ENCODE data around the gene GPD2.

GPD2 gene

GRCh38 chr2:156435718-156436496 is at the start of gene GPD2:
Gene GPD2 (plus strand): TSS chr2:156436379. CDS start chr2:156476106, 39,727 bp downstream.
- Histone ChIP-seq H3K36me3 (ENCODE audit: insufficient read depth, low read length) (0 out of 2 replicates have a peak, but pooled peaks cover 2% of the 10 kb centered on the region), H3K4me1 (ENCODE audit: control insufficient read depth, insufficient read depth, low read length, unreplicated experiment) (peaks cover 30% of the 10 kb centered on the region), H3K4me3 (ENCODE audit: low read depth, low read length) (peak within 1 kb of the TSS; percentile 85), H3K79me2 (ENCODE audit: control insufficient read depth, insufficient read depth, low read length, unreplicated experiment) (peaks cover 39% of the 10 kb centered on the region), H3K27me3 (ENCODE audit: insufficient read depth, low read length) (no peaks in the 10 kb centered on the region), H3K27ac (ENCODE audit: low read depth, low read length) (peak within 1 kb of the TSS; percentile 67), H2AFZ (ENCODE audit: low read length, unreplicated experiment) (peak within 1 kb of the TSS; percentile 76)

DNA sequence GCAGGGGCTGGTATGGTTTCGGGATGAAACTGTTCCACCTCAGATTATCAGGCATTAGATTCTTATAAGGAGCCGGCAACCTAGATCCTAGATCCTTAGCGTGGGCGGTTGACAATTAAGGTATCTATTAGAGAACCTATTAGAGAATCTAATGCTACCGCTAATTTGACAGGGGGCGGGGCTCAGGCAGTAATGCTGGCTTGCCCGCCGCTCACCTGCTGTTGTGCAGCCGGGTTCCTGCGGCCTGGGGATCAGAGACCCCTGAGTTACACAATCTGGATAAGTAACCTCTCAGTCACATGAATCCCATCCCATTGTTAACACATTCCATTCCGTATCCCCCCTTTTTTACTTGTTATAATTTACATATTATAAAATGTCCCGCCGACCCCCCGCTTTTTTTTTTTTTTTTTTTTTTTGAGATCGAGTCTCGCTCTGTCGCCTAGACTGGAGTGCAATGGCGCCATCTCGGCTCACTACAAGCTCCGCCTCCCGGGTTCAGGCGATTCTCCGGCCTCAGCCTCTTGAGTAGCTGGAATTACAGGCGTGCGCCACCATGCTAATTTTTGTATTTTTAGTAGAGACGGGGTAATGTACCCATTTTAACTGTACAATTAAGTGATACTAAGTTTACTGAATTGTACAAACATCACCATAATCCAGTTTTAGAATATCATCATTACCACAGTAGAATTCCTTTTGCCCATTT is 42.0 kb upstream of the GPD2 start:
- no peaks in the 10 kb centered on the region for H3K36me3 ChIP-seq (ENCODE audit: insufficient read depth, low read length)
- no peak overlapping the region for H2AFZ ChIP-seq (ENCODE audit: low read length, unreplicated experiment)
- peaks cover 6% of the 10 kb centered on the region for H3K4me1 ChIP-seq (ENCODE audit: control insufficient read depth, insufficient read depth, low read length, unreplicated experiment)
- no peaks in the 10 kb centered on the region for H3K79me2 ChIP-seq (ENCODE audit: control insufficient read depth, insufficient read depth, low read length, unreplicated experiment)
- H3K4me3 ChIP-seq (ENCODE audit: low read depth, low read length), result no peak overlapping the region
- no peaks in the 10 kb centered on the region for H3K27me3 ChIP-seq (ENCODE audit: insufficient read depth, low read length)
- no peak overlapping the region for H3K27ac ChIP-seq (ENCODE audit: low read depth, low read length)

DNA sequence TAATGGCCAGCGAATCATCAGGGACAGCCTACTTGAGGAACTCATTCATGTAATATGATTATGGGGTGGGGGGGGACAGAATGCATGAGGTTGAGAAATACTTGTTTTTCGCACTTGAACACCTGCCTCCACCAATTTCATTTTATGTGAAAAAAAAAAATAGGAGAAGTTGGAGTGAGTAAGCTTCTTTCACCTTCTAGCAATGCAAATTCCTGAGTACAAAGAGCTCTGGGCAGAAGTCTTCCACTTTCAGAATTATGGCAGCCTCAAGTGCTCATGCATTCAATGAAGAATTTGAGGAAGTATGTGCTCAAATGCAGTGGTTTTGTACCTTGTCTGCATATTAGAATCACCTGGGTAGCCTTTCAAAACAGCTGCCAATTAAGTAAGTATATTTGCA is 40.1 kb upstream of the GPD2 start:
- Histone ChIP-seq H3K27me3 (ENCODE audit: insufficient read depth, low read length) (no peaks in the 10 kb centered on the region), H3K4me3 (ENCODE audit: low read depth, low read length) (no peak overlapping the region), H3K27ac (ENCODE audit: low read depth, low read length) (no peak overlapping the region), H3K79me2 (ENCODE audit: control insufficient read depth, insufficient read depth, low read length, unreplicated experiment) (no peaks in the 10 kb centered on the region), H3K4me1 (ENCODE audit: control insufficient read depth, insufficient read depth, low read length, unreplicated experiment) (peaks cover 14% of the 10 kb centered on the region), H2AFZ (ENCODE audit: low read length, unreplicated experiment) (no peak overlapping the region), H3K36me3 (ENCODE audit: insufficient read depth, low read length) (no peaks in the 10 kb centered on the region)

GRCh38 chr2:156397229-156397628 is 39.0 kb upstream of the GPD2 start:
- Histone ChIP-seq H2AFZ (ENCODE audit: low read length, unreplicated experiment) (no peak overlapping the region), H3K27me3 (ENCODE audit: insufficient read depth, low read length) (no peaks in the 10 kb centered on the region), H3K27ac (ENCODE audit: low read depth, low read length) (no peak overlapping the region), H3K4me1 (ENCODE audit: control insufficient read depth, insufficient read depth, low read length, unreplicated experiment) (peaks cover 14% of the 10 kb centered on the region), H3K4me3 (ENCODE audit: low read depth, low read length) (no peak overlapping the region), H3K36me3 (ENCODE audit: insufficient read depth, low read length) (no peaks in the 10 kb centered on the region), H3K79me2 (ENCODE audit: control insufficient read depth, insufficient read depth, low read length, unreplicated experiment) (no peaks in the 10 kb centered on the region)

DNA sequence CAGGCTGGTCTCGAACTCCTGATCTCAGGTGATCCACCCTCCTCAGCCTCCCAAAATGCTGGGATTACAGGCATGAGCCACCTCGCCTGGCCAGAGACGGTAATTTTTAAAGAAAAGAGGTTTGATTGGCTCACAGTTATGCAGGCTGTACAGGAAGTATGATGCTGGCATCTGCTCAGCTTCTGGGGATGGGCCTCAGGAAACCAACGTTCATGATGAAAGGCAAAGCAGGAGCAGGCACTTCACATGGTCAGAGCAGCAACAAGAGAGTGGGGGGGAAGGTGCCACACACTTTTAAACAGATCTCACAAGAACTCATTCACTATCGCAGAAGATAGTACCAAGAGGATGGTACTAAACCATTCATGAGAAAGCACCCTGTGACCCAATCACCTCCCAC is 38.0 kb upstream of the GPD2 start:
- no peaks in the 10 kb centered on the region for H3K27me3 ChIP-seq (ENCODE audit: insufficient read depth, low read length)
- no peaks in the 10 kb centered on the region for H3K36me3 ChIP-seq (ENCODE audit: insufficient read depth, low read length)
- H3K79me2 ChIP-seq (ENCODE audit: control insufficient read depth, insufficient read depth, low read length, unreplicated experiment), result no peaks in the 10 kb centered on the region
- peaks cover 14% of the 10 kb centered on the region for H3K4me1 ChIP-seq (ENCODE audit: control insufficient read depth, insufficient read depth, low read length, unreplicated experiment)
- no peak overlapping the region for H3K27ac ChIP-seq (ENCODE audit: low read depth, low read length)
- H2AFZ ChIP-seq (ENCODE audit: low read length, unreplicated experiment), result no peak overlapping the region
- H3K4me3 ChIP-seq (ENCODE audit: low read depth, low read length), result no peak overlapping the region

- Histone ChIP-seq H2AFZ (ENCODE audit: low read length, unreplicated experiment) (peak overlapping the region; percentile 80), H3K27me3 (ENCODE audit: insufficient read depth, low read length) (no peaks in the 10 kb centered on the region), H3K36me3 (ENCODE audit: insufficient read depth, low read length) (no peaks in the 10 kb centered on the region), H3K27ac (ENCODE audit: low read depth, low read length) (peak overlapping the region; percentile 73), H3K79me2 (ENCODE audit: control insufficient read depth, insufficient read depth, low read length, unreplicated experiment) (no peaks in the 10 kb centered on the region), H3K4me3 (ENCODE audit: low read depth, low read length) (peak overlapping the region; percentile 89), H3K4me1 (ENCODE audit: control insufficient read depth, insufficient read depth, low read length, unreplicated experiment) (peaks cover 14% of the 10 kb centered on the region)
These were observed 36.8 kb upstream of the GPD2 start for GRCh38 chr2:156399224-156399949.

GRCh38 chr2:156399950-156400705 is 36.1 kb upstream of the GPD2 start:
- H3K79me2 ChIP-seq (ENCODE audit: control insufficient read depth, insufficient read depth, low read length, unreplicated experiment), result no peaks in the 10 kb centered on the region
- H3K27me3 ChIP-seq (ENCODE audit: insufficient read depth, low read length), result no peaks in the 10 kb centered on the region
- peak overlapping the region; percentile 89 for H3K4me3 ChIP-seq (ENCODE audit: low read depth, low read length)
- H3K4me1 ChIP-seq (ENCODE audit: control insufficient read depth, insufficient read depth, low read length, unreplicated experiment), result peaks cover 15% of the 10 kb centered on the region
- peak overlapping the region; percentile 73 for H3K27ac ChIP-seq (ENCODE audit: low read depth, low read length)
- peak overlapping the region; percentile 80 for H2AFZ ChIP-seq (ENCODE audit: low read length, unreplicated experiment)
- H3K36me3 ChIP-seq (ENCODE audit: insufficient read depth, low read length), result no peaks in the 10 kb centered on the region

DNA sequence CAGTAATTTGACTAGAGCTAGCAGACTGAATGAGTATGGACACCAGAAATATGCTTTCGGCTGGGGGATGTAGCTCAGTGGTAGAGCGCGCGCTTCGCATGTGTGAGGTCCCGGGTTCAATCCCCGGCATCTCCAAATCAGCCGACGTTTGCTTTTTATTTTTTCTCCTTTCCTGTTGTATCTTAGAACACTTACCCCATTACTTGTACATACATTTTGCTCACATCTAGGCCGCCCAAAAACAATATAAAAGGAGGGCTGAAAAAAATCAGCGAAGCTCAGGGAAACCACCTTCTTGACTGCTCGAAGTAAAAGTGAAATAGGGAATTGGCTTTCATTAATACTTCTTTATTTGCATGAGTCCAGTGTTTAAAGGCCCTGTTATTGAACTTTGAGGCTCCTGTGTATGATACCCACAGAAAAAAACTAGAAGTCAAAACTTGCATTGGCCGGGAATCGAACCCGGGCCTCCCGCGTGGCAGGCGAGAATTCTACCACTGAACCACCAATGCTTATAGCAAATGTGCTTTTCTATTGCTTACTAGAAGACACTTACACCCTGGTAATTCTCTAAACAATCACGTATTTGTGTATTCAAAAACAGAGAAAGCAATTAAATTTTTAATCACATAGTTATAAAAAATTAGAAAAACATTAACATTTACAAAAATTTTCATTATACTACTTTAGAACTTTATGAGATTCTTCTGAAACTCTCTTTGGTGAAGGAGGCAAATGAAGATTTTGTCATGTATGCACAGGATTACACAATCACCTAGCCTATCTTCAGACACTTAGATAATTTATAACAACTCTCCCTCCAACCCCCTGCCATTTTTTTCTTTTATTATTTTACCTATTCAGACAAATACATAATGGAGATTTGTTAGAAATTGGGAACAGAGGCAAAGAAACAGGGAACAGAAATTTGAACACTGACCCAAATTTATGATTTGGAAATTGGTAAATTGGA is 35.2 kb upstream of the GPD2 start:
- peak overlapping the region; percentile 73 for H3K27ac ChIP-seq (ENCODE audit: low read depth, low read length)
- H3K79me2 ChIP-seq (ENCODE audit: control insufficient read depth, insufficient read depth, low read length, unreplicated experiment), result no peaks in the 10 kb centered on the region
- H3K27me3 ChIP-seq (ENCODE audit: insufficient read depth, low read length), result no peaks in the 10 kb centered on the region
- H3K4me1 ChIP-seq (ENCODE audit: control insufficient read depth, insufficient read depth, low read length, unreplicated experiment), result peaks cover 20% of the 10 kb centered on the region
- H3K36me3 ChIP-seq (ENCODE audit: insufficient read depth, low read length), result no peaks in the 10 kb centered on the region
- peak overlapping the region; percentile 51 for H2AFZ ChIP-seq (ENCODE audit: low read length, unreplicated experiment)
- peak overlapping the region; percentile 89 for H3K4me3 ChIP-seq (ENCODE audit: low read depth, low read length)

- H3K36me3 ChIP-seq (ENCODE audit: insufficient read depth, low read length), result no peaks in the 10 kb centered on the region
- H3K4me3 ChIP-seq (ENCODE audit: low read depth, low read length), result no peak overlapping the region
- H3K4me1 ChIP-seq (ENCODE audit: control insufficient read depth, insufficient read depth, low read length, unreplicated experiment), result peaks cover 20% of the 10 kb centered on the region
- peak overlapping the region; percentile 51 for H2AFZ ChIP-seq (ENCODE audit: low read length, unreplicated experiment)
- H3K79me2 ChIP-seq (ENCODE audit: control insufficient read depth, insufficient read depth, low read length, unreplicated experiment), result no peaks in the 10 kb centered on the region
- no peaks in the 10 kb centered on the region for H3K27me3 ChIP-seq (ENCODE audit: insufficient read depth, low read length)
- no peak overlapping the region for H3K27ac ChIP-seq (ENCODE audit: low read depth, low read length)
These were observed 34.3 kb upstream of the GPD2 start for GRCh38 chr2:156401861-156402260.
